PC-9 (cell line): ENCODE measurements around the gene OR8B8. TPM values are rescaled to one million over a fixed set of nuclear protein-coding genes. Genes with fewer than 3 reads are reported as not detected.

ENCODE experiments used
- BruUV-seq: library from RNA; stranded (reverse); fragments of 400-500 nt; replicated peaks from 2 replicates; lab custom pipeline; 2021; lab: Mats Ljungman, UMichigan
- CTCF ChIA-PET: fragments of 300-600 bp; sonication (Branson Sonifier 250); formaldehyde crosslinking; loops from one replicate; lab custom pipeline; 2022; ENCODE audit warnings: antibody characterized with exemption; lab: Charles Lee
- POLR2A ChIA-PET: fragments of 300-600 bp; sonication (Branson Sonifier 250); formaldehyde crosslinking; loops from one replicate; lab custom pipeline; 2022; ENCODE audit warnings: antibody characterized with exemption; ENCODE audit not compliant: unreplicated experiment; lab: Charles Lee
- DNase-seq, 2 experiments: peaks; one replicate each; pipeline versions ENCODE4 v3.0.0 to v3.0.0-alpha.2; 2015 to 2022; ENCODE audit warnings: mixed read lengths in 1 of 2
- H2AFZ ChIP-seq: fragments of 200-600 bp; sonication (generic); 2 replicates; pipeline ENCODE4 v1.8.1; 2017; ENCODE audit warnings: antibody characterized with exemption
- H3F3A ChIP-seq: fragments of 200-600 bp; sonication (generic); 2 replicates; pipeline ENCODE4 v1.8.1; 2017; ENCODE audit warnings: antibody characterized with exemption, mild to moderate bottlenecking, low read depth; ENCODE audit not compliant: insufficient read depth
- H3K27ac ChIP-seq: fragments of 200-600 bp; sonication (generic); 2 replicates; pipeline ENCODE4 v1.6.1; 2016; ENCODE audit warnings: mixed run types
- H3K27me3 ChIP-seq: fragments of 200-600 bp; sonication (generic); 2 replicates; pipeline ENCODE4 v1.6.1; 2016; ENCODE audit warnings: low read depth, mixed run types; ENCODE audit not compliant: insufficient read depth
- H3K36me3 ChIP-seq: fragments of 200-600 bp; sonication (generic); 2 replicates; pipeline ENCODE4 v1.6.1; 2016; ENCODE audit warnings: low read depth, mixed run types
- H3K4me1 ChIP-seq: fragments of 200-600 bp; sonication (generic); replicated peaks from 2 replicates; pipeline ENCODE4 v1.6.1; 2016; ENCODE audit warnings: mixed run types; ENCODE audit not compliant: insufficient read depth
- H3K4me2 ChIP-seq: fragments of 200-600 bp; sonication (generic); 2 replicates; pipeline ENCODE4 v1.6.1; 2017; ENCODE audit warnings: mixed run types
- H3K4me3 ChIP-seq: fragments of 200-600 bp; sonication (generic); 2 replicates; pipeline ENCODE4 v1.6.1; 2016; ENCODE audit warnings: mixed run types
- H3K79me2 ChIP-seq: fragments of 200-600 bp; sonication (generic); 2 replicates; pipeline ENCODE4 v1.6.1; 2017; ENCODE audit warnings: low read depth, mixed run types
- H3K9me2 ChIP-seq: fragments of 200-600 bp; sonication (generic); 2 replicates; pipeline ENCODE4 v1.8.1; 2017; ENCODE audit warnings: mild to moderate bottlenecking; ENCODE audit not compliant: insufficient read depth
- H3K9me3 ChIP-seq: fragments of 200-600 bp; sonication (generic); 2 replicates; pipeline ENCODE4 v1.8.1; 2016; ENCODE audit warnings: low read depth; ENCODE audit not compliant: insufficient read depth
- H4K20me1 ChIP-seq: fragments of 200-600 bp; sonication (generic); 2 replicates; pipeline ENCODE4 v1.8.1; 2017; ENCODE audit not compliant: insufficient read depth
- CTCF ChIP-seq: fragments of 200-600 bp; sonication (generic); conservative IDR thresholded peaks from 2 replicates; pipeline ENCODE4 v1.6.1; 2017; ENCODE audit warnings: mixed run types, antibody characterized with exemption, mild to moderate bottlenecking, moderate library complexity
- EZH2 ChIP-seq: fragments of 200-600 bp; sonication (generic); IDR thresholded peaks from 2 replicates; pipeline ENCODE4 v1.8.0; 2017; ENCODE audit warnings: antibody characterized with exemption, low read depth
- intact Hi-C: fragments of 100-400 bp; cut with micrococcal nuclease; formaldehyde crosslinking; loops from one replicate; pipeline ENCODE4 v1.10.0; 2022; ENCODE audit not compliant: unreplicated experiment
- total RNA-seq: library from RNA; stranded (reverse); gene quantifications from 2 replicates; pipeline ENCODE4 v1.2.3, GENCODE V29; 2021

The OR8B8 gene
- total RNA-seq, 1 experiment from 2014 or later, result not detected

DNA sequence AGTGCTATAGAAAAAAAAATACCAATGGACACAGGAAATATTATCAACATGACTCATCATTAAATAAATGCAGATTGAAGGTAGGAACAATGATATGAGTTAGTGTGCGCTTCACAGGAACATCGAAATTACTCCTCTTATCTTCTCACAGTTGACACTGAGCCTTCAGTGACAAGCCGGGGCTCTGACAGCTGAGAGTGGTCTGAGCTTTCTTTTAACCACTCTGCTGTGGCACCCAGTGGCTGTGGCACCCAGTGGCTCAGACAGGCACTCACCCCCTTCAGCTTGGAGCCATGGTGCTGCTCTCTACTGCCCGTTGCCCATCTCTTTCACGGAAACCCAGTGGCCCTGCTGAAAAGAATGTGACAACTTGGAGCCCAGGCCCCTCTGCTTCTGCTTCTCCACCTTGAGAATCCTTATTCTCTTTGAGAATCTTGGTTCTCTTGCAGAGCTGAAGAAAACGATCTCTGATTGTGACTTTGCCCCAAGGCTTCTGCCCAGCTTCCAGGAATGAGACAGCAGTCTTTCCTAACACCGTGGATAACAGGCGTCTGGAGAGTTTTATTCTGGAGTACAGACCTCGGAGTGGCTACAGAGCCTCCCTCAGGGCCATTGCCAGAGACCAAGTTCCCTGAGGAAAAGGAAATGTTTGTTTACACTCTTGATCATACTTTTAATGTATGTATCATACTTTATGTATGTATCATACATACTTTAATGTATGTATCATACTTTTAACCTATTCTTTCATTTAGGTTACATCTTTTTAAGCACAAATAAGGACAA, 37.1 kb upstream of the OR8B8 start:
- POLR2A ChIA-PET, result no interaction called here

DNA sequence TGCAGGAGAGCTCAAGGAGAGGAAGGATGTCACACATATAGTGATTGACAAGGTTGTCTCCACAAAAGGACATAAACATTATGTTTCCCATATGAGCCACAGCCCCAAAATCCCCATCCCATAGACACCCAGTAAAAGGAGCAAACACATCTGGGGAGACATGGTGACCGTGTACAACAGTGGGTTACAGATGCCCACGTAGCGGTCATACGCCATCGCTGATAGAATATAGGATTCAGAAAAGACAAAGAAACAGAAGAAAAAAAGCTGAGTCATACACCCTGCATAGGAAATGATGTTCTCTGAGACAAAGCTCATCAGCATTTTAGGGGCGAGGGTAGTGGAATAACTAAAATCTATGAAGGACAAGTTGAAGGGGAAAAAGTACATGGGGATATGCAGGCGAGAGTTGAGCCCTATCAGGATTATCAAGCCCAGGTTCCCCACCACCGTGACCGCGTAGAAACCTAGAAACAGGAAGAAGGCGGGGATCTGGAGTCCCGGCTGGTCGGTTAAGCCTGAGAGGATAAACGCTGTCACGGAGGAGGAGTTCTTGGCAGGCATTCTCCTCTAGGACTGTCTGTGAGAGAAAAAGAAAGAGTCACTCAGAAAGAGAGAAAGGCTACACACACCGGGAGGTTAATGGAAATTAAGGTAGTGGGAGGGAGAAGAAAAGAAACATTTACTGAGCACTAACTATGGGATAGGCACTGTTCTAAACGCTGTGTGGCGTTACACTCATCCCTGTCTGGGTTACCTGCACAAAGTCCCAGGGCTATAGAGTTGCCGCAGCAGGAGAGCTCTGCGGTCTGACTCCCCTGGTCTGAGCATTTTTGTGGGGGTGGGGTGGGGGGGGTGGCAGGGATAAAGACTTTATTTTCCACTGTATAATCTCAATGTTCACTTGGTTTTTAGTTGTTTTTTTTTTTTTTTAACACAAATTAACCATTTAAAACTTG, 36.1 kb upstream of the OR8B8 start:
- Histone ChIP-seq H3K36me3 (no peaks in the 10 kb centered on the region), H3K79me2 (no peaks in the 10 kb centered on the region), H3K27me3 (peaks cover 3% of the 10 kb centered on the region; the same call in 1 of the 2 replicates), H3K4me1 (peaks cover 8% of the 10 kb centered on the region; the same call in 1 of the 2 replicates), H3K4me3 (peak overlapping the region; percentile 48), H2AFZ (peak overlapping the region; percentile 79), H3K9me2 (no peaks in the 10 kb centered on the region), H3F3A (no peaks in the 10 kb centered on the region), H3K27ac (peak overlapping the region; percentile 28), H4K20me1 (no peaks in the 10 kb centered on the region), H3K9me3 (no peaks in the 10 kb centered on the region; the same call in 1 of the 2 replicates), H3K4me2 (peak overlapping the region; percentile 78)
- POLR2A ChIA-PET, result no interaction called here
- no peak for TF ChIP-seq EZH2
- no peak for TF ChIP-seq CTCF
- intact Hi-C loops, result no loop called here
- peak in 1 of 2 experiments; percentile 12 for DNase-seq
- CTCF ChIA-PET, result interaction anchor here (0.7 kb wide), 1 partner anchor 111 kb away, joined by 5 read pairs; no protein-coding TSS in a partner anchor
- no TSS peak for BruUV-seq

More for the DNA sequence above, 37.1 kb upstream of the OR8B8 start:
- Histone ChIP-seq H2AFZ (0 out of 2 replicates have a peak overlapping the region, but pooled peaks have one; percentile 40), H3K79me2 (no peaks in the 10 kb centered on the region), H3K4me2 (peak overlapping the region; percentile 78), H3K36me3 (no peaks in the 10 kb centered on the region), H4K20me1 (no peaks in the 10 kb centered on the region), H3F3A (no peaks in the 10 kb centered on the region), H3K4me3 (0 out of 2 replicates have a peak overlapping the region, but pooled peaks have one; percentile 48), H3K4me1 (peaks cover 8% of the 10 kb centered on the region; the same call in 1 of the 2 replicates), H3K27ac (no peak overlapping the region), H3K9me3 (no peaks in the 10 kb centered on the region; the same call in 1 of the 2 replicates), H3K27me3 (peaks cover 3% of the 10 kb centered on the region; the same call in 1 of the 2 replicates), H3K9me2 (no peaks in the 10 kb centered on the region)
- CTCF ChIA-PET, result interaction anchor here (0.7 kb wide), 1 partner anchor 110 kb away, joined by 5 read pairs; no protein-coding TSS in a partner anchor
- intact Hi-C loops, result no loop called here
- BruUV-seq, result no TSS peak
- no peak for DNase-seq
- TF ChIP-seq CTCF, result no peak
- TF ChIP-seq EZH2, result no peak

DNA sequence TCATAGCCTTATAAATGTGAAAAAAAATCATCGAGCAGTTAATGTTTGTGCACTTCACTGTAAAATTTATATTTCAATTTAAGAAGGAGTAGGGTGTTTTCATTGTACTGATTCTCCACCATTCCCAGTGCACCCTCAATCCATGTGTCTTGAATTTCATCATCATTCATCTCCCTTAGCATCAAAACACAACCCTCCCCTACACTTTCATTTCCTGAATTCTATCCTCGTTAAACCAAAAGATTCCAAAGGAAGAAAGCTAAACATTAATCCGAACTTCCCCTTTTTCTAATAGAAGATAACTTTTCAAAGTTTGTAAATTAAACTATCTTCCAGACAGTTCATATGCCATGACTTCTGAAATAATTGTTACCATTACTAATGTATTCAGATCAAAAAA, 34.1 kb upstream of the OR8B8 start:
- Histone ChIP-seq H3F3A (no peaks in the 10 kb centered on the region), H2AFZ (no peak overlapping the region), H3K79me2 (no peaks in the 10 kb centered on the region), H3K27ac (no peak overlapping the region), H3K27me3 (peaks cover 7% of the 10 kb centered on the region; the same call in 1 of the 2 replicates), H3K4me3 (no peak overlapping the region), H3K4me1 (peaks cover 8% of the 10 kb centered on the region; the same call in 1 of the 2 replicates), H3K9me2 (no peaks in the 10 kb centered on the region), H4K20me1 (no peaks in the 10 kb centered on the region), H3K9me3 (no peaks in the 10 kb centered on the region; the same call in 1 of the 2 replicates), H3K4me2 (no peak overlapping the region), H3K36me3 (no peaks in the 10 kb centered on the region)
- no TSS peak for BruUV-seq
- CTCF ChIA-PET, result no interaction called here
- TF ChIP-seq CTCF (no peak), EZH2 (no peak)
- no peak for DNase-seq
- POLR2A ChIA-PET, result no interaction called here
- intact Hi-C loops, result no loop called here
